AG09309 (cell line): ENCODE measurements around the gene HINT2.

Source experiments
- DNase-seq: peaks from one replicate; pipeline ENCODE4 v3.0.0-alpha.2; 2010; ENCODE audit warnings: low read depth
- H3K4me3 ChIP-seq: 2 replicates; pipeline ENCODE4 v1.5.1; 2011; ENCODE audit warnings: mild to moderate bottlenecking, low read depth, low read length, moderate library complexity; ENCODE audit not compliant: control insufficient read depth
- TF ChIP-seq, protein P1 (sequence below): IDR thresholded peaks from 2 replicates; pipeline ENCODE4 v1.5.1; 2011; ENCODE audit warnings: mild to moderate bottlenecking, low read depth, low read length, inconsistent platforms; ENCODE audit not compliant: insufficient read depth, control insufficient read depth; ENCODE audit errors: missing control alignments

The HINT2 gene

DNA sequence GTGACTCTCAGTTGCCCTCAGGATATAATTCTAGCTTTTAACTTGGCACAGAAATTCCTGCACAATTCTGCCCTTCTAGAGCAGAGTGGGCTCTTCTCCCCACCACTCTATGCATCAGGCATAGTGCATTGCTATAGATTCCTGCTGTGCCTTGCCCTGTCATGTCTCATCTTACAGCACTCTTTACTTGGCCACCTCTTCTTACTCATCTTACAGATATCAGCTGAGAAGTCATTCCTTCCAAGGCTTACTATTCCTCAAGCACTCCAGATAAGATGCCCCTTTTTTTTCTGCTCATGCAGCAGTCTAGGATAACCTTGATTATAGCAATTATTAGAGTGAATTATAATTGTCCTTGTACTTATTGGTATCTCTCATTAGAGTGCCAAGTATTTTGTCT is 8.1 kb upstream of the HINT2 start:
- no peak for DNase-seq
- no peak overlapping the region for H3K4me3 ChIP-seq
- TF ChIP-seq, protein P1, sequence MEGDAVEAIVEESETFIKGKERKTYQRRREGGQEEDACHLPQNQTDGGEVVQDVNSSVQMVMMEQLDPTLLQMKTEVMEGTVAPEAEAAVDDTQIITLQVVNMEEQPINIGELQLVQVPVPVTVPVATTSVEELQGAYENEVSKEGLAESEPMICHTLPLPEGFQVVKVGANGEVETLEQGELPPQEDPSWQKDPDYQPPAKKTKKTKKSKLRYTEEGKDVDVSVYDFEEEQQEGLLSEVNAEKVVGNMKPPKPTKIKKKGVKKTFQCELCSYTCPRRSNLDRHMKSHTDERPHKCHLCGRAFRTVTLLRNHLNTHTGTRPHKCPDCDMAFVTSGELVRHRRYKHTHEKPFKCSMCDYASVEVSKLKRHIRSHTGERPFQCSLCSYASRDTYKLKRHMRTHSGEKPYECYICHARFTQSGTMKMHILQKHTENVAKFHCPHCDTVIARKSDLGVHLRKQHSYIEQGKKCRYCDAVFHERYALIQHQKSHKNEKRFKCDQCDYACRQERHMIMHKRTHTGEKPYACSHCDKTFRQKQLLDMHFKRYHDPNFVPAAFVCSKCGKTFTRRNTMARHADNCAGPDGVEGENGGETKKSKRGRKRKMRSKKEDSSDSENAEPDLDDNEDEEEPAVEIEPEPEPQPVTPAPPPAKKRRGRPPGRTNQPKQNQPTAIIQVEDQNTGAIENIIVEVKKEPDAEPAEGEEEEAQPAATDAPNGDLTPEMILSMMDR: no peak

DNA sequence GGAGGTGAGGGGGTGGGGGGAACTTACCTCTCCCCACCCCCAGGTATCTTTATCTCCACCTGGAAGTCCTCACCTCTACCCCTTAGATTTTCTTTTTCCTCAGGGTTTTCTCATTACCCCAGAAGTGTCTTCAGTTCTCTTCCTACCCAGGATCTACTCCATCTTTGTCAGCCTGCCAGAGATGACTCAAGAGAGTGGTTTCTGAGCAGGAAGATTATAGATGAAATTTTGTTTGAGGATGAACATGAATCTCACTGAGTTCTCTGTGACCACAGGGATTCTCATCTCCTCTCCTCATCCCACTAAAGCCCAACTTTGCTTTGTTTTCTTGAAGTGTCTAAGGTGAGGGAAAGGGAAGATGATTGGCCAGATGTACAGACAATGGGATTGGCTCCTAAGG is 5.2 kb upstream of the HINT2 start:
- DNase-seq: peak; percentile 58
- TF ChIP-seq, protein P1: no peak
- H3K4me3 ChIP-seq: no peak overlapping the region

DNA sequence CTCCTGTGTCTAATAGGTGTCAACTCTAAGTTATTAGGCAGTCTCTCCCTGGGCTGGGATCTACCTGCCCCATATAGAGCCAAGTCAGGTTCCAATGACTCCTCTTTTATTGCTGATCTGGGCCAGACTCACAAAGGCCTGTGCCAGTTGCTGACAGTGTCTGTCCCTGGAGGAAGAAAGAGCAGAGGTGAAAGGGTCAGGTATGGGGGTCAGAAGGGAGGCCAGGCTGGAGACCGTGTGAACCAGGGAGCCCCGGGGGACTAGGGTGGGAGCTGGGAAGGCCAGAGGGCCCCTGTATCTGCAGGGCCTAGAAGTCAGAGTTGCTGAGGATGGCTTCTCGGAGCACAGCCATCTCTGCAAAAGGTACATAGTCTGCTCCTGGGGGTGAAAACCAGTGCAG is 3.5 kb upstream of the HINT2 start:
- H3K4me3 ChIP-seq: no peak overlapping the region
- TF ChIP-seq, protein P1: no peak
- DNase-seq: no peak

DNA sequence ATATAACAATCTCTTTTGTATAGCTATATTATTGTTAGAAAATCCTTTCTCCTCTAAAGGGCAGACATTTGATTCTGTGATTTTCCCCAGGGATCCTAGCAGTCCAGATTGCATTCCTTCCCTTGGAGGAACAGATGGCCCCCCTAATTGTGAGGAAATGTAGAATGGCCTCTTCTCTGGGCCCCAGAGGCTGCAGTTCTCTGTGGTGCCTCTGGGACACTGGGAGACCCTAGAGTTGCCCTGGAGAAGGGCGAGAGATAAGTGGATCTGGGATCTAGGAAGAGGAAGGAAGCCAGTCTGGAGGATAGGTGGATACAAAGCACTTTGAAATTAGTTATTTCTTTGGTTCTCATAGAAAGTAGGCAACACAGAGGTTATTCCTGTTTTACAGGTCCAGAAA is 1.9 kb upstream of the HINT2 start:
- TF ChIP-seq, protein P1: no peak
- no peak for DNase-seq

DNA sequence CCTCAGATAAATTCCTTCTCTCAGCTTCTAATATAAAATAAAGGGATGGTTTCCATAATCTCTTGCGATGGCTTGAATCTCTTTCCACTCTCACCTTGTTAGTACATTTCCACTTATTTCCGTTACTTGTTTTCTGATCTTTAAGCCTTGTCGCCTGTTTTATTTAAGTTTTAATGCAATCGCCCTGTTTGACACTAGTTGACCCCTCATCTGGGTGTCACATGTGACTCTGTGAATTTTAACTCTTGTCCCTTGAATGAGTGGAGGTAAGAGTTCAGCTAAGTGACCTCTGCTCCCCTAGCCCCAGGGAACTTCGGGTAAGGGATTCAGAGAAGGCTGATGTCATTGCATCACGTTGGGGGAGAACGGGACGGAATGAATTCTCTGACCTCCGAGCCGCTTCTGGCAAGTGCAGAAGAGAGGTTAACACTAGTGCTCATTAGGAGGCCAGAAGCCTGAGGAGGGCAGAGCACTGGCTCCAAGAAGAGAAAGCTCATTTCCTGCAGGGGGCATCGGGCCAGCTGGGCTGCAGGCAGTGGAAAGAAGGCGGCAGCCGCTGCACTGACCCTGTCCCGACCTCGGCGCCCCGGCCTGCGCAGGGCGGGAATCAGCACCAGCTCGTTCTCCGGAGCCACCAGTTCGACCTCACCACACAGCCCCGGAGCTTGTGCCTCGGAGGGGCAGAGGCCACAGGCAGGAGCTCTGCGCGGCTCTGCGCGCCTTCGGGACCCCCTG is 569 bp downstream of the HINT2 start:
- TF ChIP-seq, protein P1: peak; percentile 45
- no peak for DNase-seq
- peak overlapping the region; percentile 81 for H3K4me3 ChIP-seq

More for the DNA sequence above, 1.9 kb upstream of the HINT2 start:
- no peak overlapping the region for H3K4me3 ChIP-seq

DNA sequence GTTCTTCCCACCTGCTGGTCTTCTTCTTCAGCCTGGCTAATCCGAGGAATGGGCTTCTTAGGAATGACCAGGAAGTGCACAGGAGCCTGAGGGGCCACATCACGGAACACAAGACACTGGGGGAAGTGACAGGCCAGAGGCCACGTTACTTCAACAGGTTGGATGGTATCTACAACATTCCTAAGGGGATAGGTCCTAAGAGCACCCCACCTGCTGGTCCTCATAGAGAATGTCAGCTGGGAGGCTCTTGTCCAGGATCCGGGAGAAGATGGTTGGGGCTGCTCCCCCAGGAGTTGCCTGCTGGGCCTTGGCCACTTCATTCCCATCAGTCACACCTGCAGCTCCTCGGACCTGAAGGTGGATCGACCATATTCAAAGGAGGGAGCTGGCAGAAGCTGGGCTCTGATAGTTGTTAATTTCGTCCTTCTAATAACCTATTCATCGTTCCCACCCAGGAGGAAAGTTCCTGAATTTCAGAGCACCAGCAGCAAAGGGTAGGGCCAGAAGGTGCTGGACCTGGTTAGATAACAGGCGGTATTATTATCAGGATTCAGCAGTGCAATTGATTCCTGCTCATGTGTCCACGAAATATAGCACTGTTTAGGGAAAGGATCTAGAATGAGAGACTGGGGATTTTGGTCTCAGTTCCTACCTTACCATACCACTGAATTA is 1.3 kb downstream of the HINT2 start:
- no peak for DNase-seq
- no peak overlapping the region for H3K4me3 ChIP-seq
- TF ChIP-seq, protein P1: peak; percentile 45
